ENCODE results near the gene CHST8. TPM values are rescaled to one million over a fixed set of nuclear protein-coding genes. Genes with fewer than 3 reads are reported as not detected.

Gene CHST8
- total RNA-seq, 1 donor from 2014 or later, result 3.2 TPM

GRCh38 chr19:33727331-33727998 is 105.7 kb downstream of the CHST8 start:
- DNase-seq (ENCODE audit: extremely low spot score in 2 of 2), result no peak
- TF ChIP-seq CTCF (IDR thresholded peaks at IDR 0.05) (no peak), POLR2A (IDR thresholded peaks at IDR 0.05) (no peak), POLR2AphosphoS5 (IDR thresholded peaks at IDR 0.05; ENCODE audit: insufficient read depth in 1 of 2, low read depth in 1 of 2) (no peak)
- H3K27me3 ChIP-seq, result no peaks in the 10 kb centered on the region

DNA sequence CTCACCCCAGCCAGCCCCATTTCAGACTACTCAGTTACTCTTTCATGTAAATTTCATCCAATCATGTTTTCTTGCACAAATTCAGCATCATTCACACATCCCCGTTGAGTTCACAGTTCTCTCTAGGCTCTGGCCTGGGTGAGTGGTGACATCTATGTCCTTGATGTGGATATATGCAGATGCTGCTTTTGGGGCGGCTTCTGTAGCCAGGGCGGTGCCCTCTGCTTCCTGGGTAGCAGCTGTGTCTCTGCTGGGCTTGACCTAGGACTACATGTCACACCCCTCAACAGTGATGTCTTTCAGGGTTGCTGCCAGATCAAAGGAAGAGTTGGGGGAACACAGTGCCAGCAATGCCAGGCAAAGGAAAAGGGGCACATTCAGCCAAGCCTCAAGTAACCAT is 106.4 kb downstream of the CHST8 start:
- no peak for DNase-seq (ENCODE audit: extremely low spot score in 2 of 2)
- Histone ChIP-seq H3K27ac (no peak overlapping the region), H3K9me3 (no peaks in the 10 kb centered on the region), H3K27me3 (no peaks in the 10 kb centered on the region), H3K4me1 (no peaks in the 10 kb centered on the region), H3K4me3 (no peak overlapping the region), H3K36me3 (no peaks in the 10 kb centered on the region)
- intact Hi-C loops (cut with DNase I), result no loop called here
- no peak for TF ChIP-seq POLR2AphosphoS5 (IDR thresholded peaks at IDR 0.05; ENCODE audit: insufficient read depth in 1 of 2, low read depth in 1 of 2)
- TF ChIP-seq POLR2A (IDR thresholded peaks at IDR 0.05), result no peak
- TF ChIP-seq CTCF (IDR thresholded peaks at IDR 0.05), result no peak

More at GRCh38 chr19:33727331-33727998, 105.7 kb downstream of the CHST8 start:
- H3K27ac ChIP-seq, result no peak overlapping the region
- intact Hi-C loops (cut with DNase I), result no loop called here
- H3K9me3 ChIP-seq, result no peaks in the 10 kb centered on the region
- no peaks in the 10 kb centered on the region for H3K4me1 ChIP-seq
- no peaks in the 10 kb centered on the region for H3K36me3 ChIP-seq
- H3K4me3 ChIP-seq, result no peak overlapping the region

- intact Hi-C loops (cut with DNase I), result no loop called here
- Histone ChIP-seq H3K27me3 (no peaks in the 10 kb centered on the region), H3K4me3 (no peak overlapping the region), H3K27ac (no peak overlapping the region), H3K4me1 (no peaks in the 10 kb centered on the region), H3K36me3 (no peaks in the 10 kb centered on the region), H3K9me3 (no peaks in the 10 kb centered on the region)
- TF ChIP-seq POLR2A (IDR thresholded peaks at IDR 0.05) (no peak), CTCF (IDR thresholded peaks at IDR 0.05) (no peak), POLR2AphosphoS5 (IDR thresholded peaks at IDR 0.05; ENCODE audit: insufficient read depth in 1 of 2, low read depth in 1 of 2) (no peak)
- DNase-seq (ENCODE audit: extremely low spot score in 2 of 2), result no peak
Observed at GRCh38 chr19:33730858-33731607, 109.3 kb downstream of the CHST8 start.

- DNase-seq (ENCODE audit: extremely low spot score in 2 of 2), result no peak
- Histone ChIP-seq H3K27ac (no peak overlapping the region), H3K36me3 (no peaks in the 10 kb centered on the region), H3K9me3 (no peaks in the 10 kb centered on the region), H3K4me3 (no peak overlapping the region), H3K4me1 (no peaks in the 10 kb centered on the region), H3K27me3 (no peaks in the 10 kb centered on the region)
- TF ChIP-seq POLR2AphosphoS5 (IDR thresholded peaks at IDR 0.05; ENCODE audit: insufficient read depth in 1 of 2, low read depth in 1 of 2), result no peak
- no peak for TF ChIP-seq CTCF (IDR thresholded peaks at IDR 0.05)
- no peak for TF ChIP-seq POLR2A (IDR thresholded peaks at IDR 0.05)
- intact Hi-C loops (cut with DNase I), result no loop called here
Observed at GRCh38 chr19:33731881-33732280, 110.1 kb downstream of the CHST8 start.

- H3K27me3 ChIP-seq, result no peaks in the 10 kb centered on the region
- H3K9me3 ChIP-seq, result no peaks in the 10 kb centered on the region
- DNase-seq (ENCODE audit: extremely low spot score in 2 of 2), result no peak
- no peak overlapping the region for H3K4me3 ChIP-seq
- no peaks in the 10 kb centered on the region for H3K36me3 ChIP-seq
- no peak overlapping the region for H3K27ac ChIP-seq
- TF ChIP-seq POLR2AphosphoS5 (IDR thresholded peaks at IDR 0.05; ENCODE audit: insufficient read depth in 1 of 2, low read depth in 1 of 2), result no peak
- no peak for TF ChIP-seq POLR2A (IDR thresholded peaks at IDR 0.05)
- TF ChIP-seq CTCF (IDR thresholded peaks at IDR 0.05), result no peak
- H3K4me1 ChIP-seq, result no peaks in the 10 kb centered on the region
- intact Hi-C loops (cut with DNase I), result no loop called here
Observed at GRCh38 chr19:33734913-33735312, 113.2 kb downstream of the CHST8 start.
